ENCODE results near the gene KRT75. TPM values are rescaled to one million over a fixed set of nuclear protein-coding genes. Genes with fewer than 3 reads are reported as not detected.

KRT75 gene
- total and polyA plus RNA-seq, 2 of the 13 experiments (the other 11 are each of a cell fraction or from before 2014, with no cell fraction given) = not detected

DNA sequence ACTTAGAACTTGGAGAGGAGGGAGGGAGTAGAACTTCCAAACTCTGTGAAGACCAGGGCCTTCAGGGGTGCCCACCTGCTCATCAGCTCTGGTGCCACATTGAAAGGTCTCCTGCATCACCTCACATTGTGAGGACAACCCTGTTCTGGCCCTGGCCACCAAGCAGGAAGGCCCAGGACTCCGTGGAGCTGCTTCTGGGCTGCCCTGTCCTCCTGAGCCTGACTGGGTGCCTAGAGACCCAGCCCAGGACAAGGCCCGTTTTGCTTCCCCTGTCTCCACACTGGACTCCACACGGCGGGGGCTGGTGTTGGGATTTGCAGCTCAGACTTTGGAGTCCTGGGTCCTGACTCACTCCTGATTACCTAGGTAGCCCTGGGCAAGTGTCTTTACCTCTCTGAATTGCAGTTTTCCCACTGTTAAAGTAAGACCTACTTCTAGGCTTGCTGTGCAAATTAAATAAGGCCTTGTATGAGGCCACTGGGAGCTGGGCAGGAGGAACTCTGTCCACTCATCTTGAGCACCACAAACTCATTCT is 15.5 kb downstream of the KRT75 start (continued):
- TF ChIP-seq, protein P1, sequence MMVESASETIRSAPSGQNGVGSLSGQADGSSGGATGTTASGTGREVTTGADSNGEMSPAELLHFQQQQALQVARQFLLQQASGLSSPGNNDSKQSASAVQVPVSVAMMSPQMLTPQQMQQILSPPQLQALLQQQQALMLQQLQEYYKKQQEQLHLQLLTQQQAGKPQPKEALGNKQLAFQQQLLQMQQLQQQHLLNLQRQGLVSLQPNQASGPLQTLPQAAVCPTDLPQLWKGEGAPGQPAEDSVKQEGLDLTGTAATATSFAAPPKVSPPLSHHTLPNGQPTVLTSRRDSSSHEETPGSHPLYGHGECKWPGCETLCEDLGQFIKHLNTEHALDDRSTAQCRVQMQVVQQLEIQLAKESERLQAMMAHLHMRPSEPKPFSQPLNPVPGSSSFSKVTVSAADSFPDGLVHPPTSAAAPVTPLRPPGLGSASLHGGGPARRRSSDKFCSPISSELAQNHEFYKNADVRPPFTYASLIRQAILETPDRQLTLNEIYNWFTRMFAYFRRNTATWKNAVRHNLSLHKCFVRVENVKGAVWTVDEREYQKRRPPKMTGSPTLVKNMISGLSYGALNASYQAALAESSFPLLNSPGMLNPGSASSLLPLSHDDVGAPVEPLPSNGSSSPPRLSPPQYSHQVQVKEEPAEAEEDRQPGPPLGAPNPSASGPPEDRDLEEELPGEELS (CRISPR knock-in tag; IDR thresholded peaks at IDR 0.05) = no peak
- TF ChIP-seq DR1 (CRISPR knock-in tag; IDR thresholded peaks at IDR 0.05) (no peak), NFIC (IDR thresholded peaks at IDR 0.05; ENCODE audit: low read length) (no peak)
- TF ChIP-seq, protein P2, sequence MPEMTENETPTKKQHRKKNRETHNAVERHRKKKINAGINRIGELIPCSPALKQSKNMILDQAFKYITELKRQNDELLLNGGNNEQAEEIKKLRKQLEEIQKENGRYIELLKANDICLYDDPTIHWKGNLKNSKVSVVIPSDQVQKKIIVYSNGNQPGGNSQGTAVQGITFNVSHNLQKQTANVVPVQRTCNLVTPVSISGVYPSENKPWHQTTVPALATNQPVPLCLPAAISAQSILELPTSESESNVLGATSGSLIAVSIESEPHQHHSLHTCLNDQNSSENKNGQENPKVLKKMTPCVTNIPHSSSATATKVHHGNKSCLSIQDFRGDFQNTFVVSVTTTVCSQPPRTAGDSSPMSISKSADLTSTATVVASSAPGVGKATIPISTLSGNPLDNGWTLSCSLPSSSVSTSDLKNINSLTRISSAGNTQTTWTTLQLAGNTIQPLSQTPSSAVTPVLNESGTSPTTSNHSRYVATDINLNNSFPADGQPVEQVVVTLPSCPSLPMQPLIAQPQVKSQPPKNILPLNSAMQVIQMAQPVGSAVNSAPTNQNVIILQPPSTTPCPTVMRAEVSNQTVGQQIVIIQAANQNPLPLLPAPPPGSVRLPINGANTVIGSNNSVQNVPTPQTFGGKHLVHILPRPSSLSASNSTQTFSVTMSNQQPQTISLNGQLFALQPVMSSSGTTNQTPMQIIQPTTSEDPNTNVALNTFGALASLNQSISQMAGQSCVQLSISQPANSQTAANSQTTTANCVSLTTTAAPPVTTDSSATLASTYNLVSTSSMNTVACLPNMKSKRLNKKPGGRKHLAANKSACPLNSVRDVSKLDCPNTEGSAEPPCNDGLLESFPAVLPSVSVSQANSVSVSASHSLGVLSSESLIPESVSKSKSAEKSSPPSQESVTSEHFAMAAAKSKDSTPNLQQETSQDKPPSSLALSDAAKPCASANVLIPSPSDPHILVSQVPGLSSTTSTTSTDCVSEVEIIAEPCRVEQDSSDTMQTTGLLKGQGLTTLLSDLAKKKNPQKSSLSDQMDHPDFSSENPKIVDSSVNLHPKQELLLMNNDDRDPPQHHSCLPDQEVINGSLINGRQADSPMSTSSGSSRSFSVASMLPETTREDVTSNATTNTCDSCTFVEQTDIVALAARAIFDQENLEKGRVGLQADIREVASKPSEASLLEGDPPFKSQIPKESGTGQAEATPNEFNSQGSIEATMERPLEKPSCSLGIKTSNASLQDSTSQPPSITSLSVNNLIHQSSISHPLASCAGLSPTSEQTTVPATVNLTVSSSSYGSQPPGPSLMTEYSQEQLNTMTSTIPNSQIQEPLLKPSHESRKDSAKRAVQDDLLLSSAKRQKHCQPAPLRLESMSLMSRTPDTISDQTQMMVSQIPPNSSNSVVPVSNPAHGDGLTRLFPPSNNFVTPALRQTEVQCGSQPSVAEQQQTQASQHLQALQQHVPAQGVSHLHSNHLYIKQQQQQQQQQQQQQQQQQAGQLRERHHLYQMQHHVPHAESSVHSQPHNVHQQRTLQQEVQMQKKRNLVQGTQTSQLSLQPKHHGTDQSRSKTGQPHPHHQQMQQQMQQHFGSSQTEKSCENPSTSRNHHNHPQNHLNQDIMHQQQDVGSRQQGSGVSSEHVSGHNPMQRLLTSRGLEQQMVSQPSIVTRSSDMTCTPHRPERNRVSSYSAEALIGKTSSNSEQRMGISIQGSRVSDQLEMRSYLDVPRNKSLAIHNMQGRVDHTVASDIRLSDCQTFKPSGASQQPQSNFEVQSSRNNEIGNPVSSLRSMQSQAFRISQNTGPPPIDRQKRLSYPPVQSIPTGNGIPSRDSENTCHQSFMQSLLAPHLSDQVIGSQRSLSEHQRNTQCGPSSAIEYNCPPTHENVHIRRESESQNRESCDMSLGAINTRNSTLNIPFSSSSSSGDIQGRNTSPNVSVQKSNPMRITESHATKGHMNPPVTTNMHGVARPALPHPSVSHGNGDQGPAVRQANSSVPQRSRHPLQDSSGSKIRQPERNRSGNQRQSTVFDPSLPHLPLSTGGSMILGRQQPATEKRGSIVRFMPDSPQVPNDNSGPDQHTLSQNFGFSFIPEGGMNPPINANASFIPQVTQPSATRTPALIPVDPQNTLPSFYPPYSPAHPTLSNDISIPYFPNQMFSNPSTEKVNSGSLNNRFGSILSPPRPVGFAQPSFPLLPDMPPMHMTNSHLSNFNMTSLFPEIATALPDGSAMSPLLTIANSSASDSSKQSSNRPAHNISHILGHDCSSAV (CRISPR knock-in tag; IDR thresholded peaks at IDR 0.05; ENCODE audit: borderline replicate concordance) = no peak
